Erythroblast (primary cell): ENCODE results near the gene KRTAP5-5.

ENCODE experiments used
- GATA1 ChIP-seq: IDR thresholded peaks from 2 replicates; pipeline ENCODE4 v1.6.1; 2011; ENCODE audit warnings: low read depth, mild to moderate bottlenecking, control low read depth, low read length, moderate library complexity
- POLR2A ChIP-seq: IDR thresholded peaks from 2 replicates; pipeline ENCODE4 v1.6.1; 2011; ENCODE audit warnings: mild to moderate bottlenecking, low read length

DNA sequence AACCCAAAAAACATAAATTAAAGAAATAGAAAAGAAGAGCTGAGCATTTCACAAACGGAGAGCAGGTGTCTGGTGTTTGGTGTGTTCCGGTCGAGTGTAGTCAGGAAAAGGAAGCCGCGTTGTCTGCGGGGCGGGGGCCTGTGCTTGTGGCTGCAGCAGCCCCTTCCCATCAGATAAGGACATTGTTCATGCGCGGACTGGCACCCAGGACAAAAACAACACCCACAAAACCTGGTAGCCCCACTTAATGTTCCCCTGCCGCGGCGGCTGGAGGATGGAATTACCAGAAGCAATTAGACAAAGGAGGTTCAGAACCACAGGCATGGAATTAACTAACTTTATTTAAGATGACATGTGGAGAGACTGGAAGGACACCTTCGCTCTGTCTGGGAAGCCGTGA, 29.9 kb downstream of the KRTAP5-5 start:
- TF ChIP-seq POLR2A (no peak), GATA1 (no peak)
